ENCODE measurements around the gene TSEN2. TPM values are rescaled to one million over a fixed set of nuclear protein-coding genes. Genes with fewer than 3 reads are reported as not detected.

TSEN2 gene
- total and polyA plus RNA-seq, 8 donors = 10.7 to 43.0 (median 17.7) TPM

DNA sequence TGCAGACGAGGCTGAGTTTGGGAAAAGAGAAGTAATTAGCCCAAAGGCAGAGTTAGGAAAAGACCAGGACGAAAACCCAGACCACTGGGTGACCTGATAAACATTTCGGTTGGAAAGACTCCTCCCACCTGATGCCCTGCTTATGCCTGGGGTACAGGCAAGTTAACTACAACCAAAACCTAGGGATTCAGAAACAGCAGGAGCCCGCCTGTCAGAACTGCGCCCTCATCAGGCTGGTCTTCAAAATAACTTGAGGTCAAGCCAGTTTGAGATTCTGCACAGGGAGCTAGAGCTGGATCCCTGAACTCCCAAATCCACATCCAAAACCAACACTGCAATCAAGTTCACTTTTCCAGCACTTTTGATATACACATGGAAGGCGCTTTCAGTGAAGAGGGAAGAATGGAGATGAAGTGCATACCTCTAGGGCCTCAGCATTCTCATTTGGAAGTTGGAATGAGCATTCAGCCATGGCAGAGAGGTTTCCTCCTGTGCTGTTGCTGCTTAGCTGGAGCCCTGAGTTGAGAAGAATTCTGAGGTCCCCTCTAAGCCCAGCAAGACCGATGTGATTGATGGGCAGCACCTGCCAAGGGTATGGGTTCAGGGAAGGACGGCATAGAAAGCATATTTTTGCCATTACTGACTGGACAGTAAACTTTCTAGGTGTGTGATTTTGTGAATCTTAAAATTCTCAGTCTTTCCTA lies 11.6 kb downstream of the TSEN2 start:
- H3K9me3 ChIP-seq = no peaks in the 10 kb centered on the region
- WGBS, 5 donors = 87 to 95% (median 91%) methylated on average over 8 of the region's 8 CpGs
- H3K36me3 ChIP-seq = peaks cover 48 to 99% (median 92%) of the 10 kb centered on the region in 4 donors
- H3K4me1 ChIP-seq = no peaks in the 10 kb centered on the region
- DNase-seq = no peak
- TF ChIP-seq POLR2A (IDR thresholded peaks at IDR 0.05) (no peak), EP300 (IDR thresholded peaks at IDR 0.05) (no peak), POLR2AphosphoS5 (IDR thresholded peaks at IDR 0.05) (no peak)
- TF ChIP-seq, protein P1, sequence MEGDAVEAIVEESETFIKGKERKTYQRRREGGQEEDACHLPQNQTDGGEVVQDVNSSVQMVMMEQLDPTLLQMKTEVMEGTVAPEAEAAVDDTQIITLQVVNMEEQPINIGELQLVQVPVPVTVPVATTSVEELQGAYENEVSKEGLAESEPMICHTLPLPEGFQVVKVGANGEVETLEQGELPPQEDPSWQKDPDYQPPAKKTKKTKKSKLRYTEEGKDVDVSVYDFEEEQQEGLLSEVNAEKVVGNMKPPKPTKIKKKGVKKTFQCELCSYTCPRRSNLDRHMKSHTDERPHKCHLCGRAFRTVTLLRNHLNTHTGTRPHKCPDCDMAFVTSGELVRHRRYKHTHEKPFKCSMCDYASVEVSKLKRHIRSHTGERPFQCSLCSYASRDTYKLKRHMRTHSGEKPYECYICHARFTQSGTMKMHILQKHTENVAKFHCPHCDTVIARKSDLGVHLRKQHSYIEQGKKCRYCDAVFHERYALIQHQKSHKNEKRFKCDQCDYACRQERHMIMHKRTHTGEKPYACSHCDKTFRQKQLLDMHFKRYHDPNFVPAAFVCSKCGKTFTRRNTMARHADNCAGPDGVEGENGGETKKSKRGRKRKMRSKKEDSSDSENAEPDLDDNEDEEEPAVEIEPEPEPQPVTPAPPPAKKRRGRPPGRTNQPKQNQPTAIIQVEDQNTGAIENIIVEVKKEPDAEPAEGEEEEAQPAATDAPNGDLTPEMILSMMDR (IDR thresholded peaks at IDR 0.05) = no peak
- H3K27me3 ChIP-seq = no peaks in the 10 kb centered on the region
- no peak overlapping the region for H3K27ac ChIP-seq
- intact Hi-C loops (cut with DNase I; ENCODE audit: low total_unique reads) = no loop called here
- H3K4me3 ChIP-seq = no peak overlapping the region

DNA sequence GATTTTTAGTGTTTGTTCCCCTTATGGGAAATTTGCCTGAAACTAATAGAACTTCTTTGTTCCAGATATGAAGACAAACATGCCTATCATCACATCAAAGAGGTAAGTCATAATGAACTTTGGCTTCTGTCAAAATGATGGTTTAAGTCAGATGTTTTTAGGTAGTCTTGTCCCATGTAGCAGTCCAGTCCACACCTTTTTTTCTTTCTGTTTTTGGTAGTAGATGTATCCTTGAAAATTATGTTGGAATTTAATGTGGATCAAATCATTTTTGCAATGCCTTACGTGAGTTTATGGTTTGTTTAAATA lies 12.1 kb downstream of the TSEN2 start:
- TF ChIP-seq, protein P1 (IDR thresholded peaks at IDR 0.05) = no peak
- H3K27me3 ChIP-seq = no peaks in the 10 kb centered on the region
- no peak for DNase-seq
- no peaks in the 10 kb centered on the region for H3K9me3 ChIP-seq
- H3K4me1 ChIP-seq = peaks cover 0 to 4% (median 0%) of the 10 kb centered on the region in 4 donors
- intact Hi-C loops (cut with DNase I; ENCODE audit: low total_unique reads) = no loop called here
- no peak overlapping the region for H3K27ac ChIP-seq
- 82 to 94% (median 86%) methylated on average over 1 of the region's 1 CpG for WGBS, 5 donors
- peaks cover 48 to 99% (median 94%) of the 10 kb centered on the region in 4 donors for H3K36me3 ChIP-seq
- H3K4me3 ChIP-seq = no peak overlapping the region

DNA sequence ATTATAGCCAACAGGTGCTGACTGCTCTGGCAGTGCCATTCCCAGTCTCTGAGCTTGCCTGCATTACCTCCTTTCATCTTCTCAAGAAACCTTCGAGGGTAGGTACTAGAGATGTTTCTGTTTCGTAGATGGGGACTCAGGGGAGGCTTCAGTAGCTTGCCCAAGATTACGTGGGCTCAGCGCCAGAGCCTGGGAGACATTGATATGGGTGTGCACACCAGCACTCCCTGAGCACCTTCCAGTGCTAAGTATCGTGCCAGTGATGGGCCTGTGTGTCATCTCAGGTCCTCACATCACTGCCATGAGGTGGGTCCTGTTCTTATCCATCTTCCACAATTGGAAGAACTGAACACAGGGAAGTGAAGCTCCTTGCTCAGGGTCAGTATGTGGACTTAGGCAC lies 15.2 kb downstream of the TSEN2 start:
- Histone ChIP-seq H3K4me1 (peaks cover 0 to 4% (median 0%) of the 10 kb centered on the region in 4 donors), H3K9me3 (no peaks in the 10 kb centered on the region), H3K4me3 (no peak overlapping the region), H3K27ac (no peak overlapping the region), H3K36me3 (peaks cover 59 to 96% (median 93%) of the 10 kb centered on the region in 4 donors), H3K27me3 (no peaks in the 10 kb centered on the region)
- intact Hi-C loops (cut with DNase I; ENCODE audit: low total_unique reads) = no loop called here
- TF ChIP-seq, protein P1 (IDR thresholded peaks at IDR 0.05) = no peak
- TF ChIP-seq POLR2AphosphoS5 (IDR thresholded peaks at IDR 0.05) (no peak), POLR2A (IDR thresholded peaks at IDR 0.05) (no peak), EP300 (IDR thresholded peaks at IDR 0.05) (no peak)
- 78 to 89% (median 87%) methylated on average over 4 to 5 of the region's 5 CpGs for WGBS, 5 donors
- no peak for DNase-seq

DNA sequence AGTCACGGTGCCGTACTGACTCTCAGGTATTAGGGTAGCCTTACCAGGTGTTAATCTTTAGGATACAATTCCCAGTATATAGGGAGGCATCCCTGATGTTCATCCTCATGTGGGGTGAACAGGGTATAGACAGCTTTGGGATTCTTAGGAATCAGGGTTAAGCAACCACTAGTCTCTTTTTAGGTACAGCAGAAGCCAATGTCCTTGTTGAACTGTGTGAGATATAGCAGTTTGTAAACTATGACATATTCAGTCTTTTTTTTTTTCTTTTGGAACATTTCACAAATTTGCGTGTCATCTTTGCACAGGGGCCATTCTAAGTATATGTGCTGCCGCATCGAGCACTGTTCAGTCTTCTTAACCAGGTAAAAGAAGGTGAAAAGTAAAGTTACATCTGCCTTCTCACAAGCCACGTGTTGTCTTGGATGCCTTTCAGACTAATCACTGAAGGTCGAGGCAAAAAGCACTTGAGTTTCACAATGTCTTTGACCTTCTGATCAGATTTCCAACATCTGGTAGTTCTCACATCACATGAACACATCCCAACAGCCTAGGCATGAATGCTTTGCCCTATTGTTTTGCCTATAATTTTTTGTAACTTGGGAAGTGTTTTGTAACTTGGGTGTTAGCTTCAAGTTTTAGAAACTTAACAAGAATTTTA lies 17.2 kb downstream of the TSEN2 start:
- Histone ChIP-seq H3K9me3 (no peaks in the 10 kb centered on the region), H3K27me3 (no peaks in the 10 kb centered on the region), H3K36me3 (peaks cover 57 to 98% (median 95%) of the 10 kb centered on the region in 4 donors), H3K4me3 (no peak overlapping the region), H3K27ac (peak overlapping the region in 3 of 5 donors; percentile 13 to 51 (median 50)), H3K4me1 (peaks cover 0 to 4% (median 0%) of the 10 kb centered on the region in 4 donors)
- TF ChIP-seq POLR2A (IDR thresholded peaks at IDR 0.05) (no peak), POLR2AphosphoS5 (IDR thresholded peaks at IDR 0.05) (peak; percentile 33 to 59 (median 39)), EP300 (IDR thresholded peaks at IDR 0.05) (no peak)
- TF ChIP-seq, protein P1 (IDR thresholded peaks at IDR 0.05) = no peak
- DNase-seq = no peak
- WGBS, 5 donors = 79 to 82% (median 80%) methylated on average over 7 of the region's 7 CpGs
- intact Hi-C loops (cut with DNase I; ENCODE audit: low total_unique reads) = no loop called here

Measured in stomach (tissue), 9 donors.